ENCODE data around the gene MYH10. TPM values are rescaled to one million over a fixed set of nuclear protein-coding genes. Genes with fewer than 3 reads are reported as not detected.
"Not testable (repeated sequence)": the region's sequence is repeated elsewhere in the genome, so short reads cannot be mapped to it uniquely, and the experiment has no call there.

MYH10 gene
- 100 to 1,000 TPM in 1 of 10 donors, 10 to 100 TPM in 9; 60.3 to 112 (median 71.4) TPM for polyA plus RNA-seq (ENCODE audit: insufficient read length in 10 of 10)
- long read RNA-seq, donor 1, full-length matches to known transcripts = 2 of 29 reads
- long read RNA-seq, donor 1, partial matches to known transcripts = 27 of 29 reads
- long read RNA-seq, donor 1, other reads (novel, unspliced or antisense) = 0 of 29 reads
- long read RNA-seq, donor 2 = 0 reads
- long read RNA-seq, donor 3 = 0 reads
- long read RNA-seq, donor 4, partial matches to known transcripts = 19 of 19 reads
- long read RNA-seq, donor 4, other reads (novel, unspliced or antisense) = 0 of 19 reads
- long read RNA-seq, donor 5, partial matches to known transcripts = 0 of 1 reads
- long read RNA-seq, donor 5, other reads (novel, unspliced or antisense) = 0 of 1 reads
- long read RNA-seq, donor 6, partial matches to known transcripts = 16 of 16 reads
- long read RNA-seq, donor 6, other reads (novel, unspliced or antisense) = 0 of 16 reads
- long read RNA-seq, donor 7, full-length matches to known transcripts = 2 of 11 reads
- long read RNA-seq, donor 7, partial matches to known transcripts = 9 of 11 reads
- long read RNA-seq, donor 7, other reads (novel, unspliced or antisense) = 0 of 11 reads
- long read RNA-seq, donor 8, partial matches to known transcripts = 15 of 17 reads
- long read RNA-seq, donor 8, other reads (novel, unspliced or antisense) = 0 of 17 reads
- long read RNA-seq, donor 9 = 0 reads

DNA sequence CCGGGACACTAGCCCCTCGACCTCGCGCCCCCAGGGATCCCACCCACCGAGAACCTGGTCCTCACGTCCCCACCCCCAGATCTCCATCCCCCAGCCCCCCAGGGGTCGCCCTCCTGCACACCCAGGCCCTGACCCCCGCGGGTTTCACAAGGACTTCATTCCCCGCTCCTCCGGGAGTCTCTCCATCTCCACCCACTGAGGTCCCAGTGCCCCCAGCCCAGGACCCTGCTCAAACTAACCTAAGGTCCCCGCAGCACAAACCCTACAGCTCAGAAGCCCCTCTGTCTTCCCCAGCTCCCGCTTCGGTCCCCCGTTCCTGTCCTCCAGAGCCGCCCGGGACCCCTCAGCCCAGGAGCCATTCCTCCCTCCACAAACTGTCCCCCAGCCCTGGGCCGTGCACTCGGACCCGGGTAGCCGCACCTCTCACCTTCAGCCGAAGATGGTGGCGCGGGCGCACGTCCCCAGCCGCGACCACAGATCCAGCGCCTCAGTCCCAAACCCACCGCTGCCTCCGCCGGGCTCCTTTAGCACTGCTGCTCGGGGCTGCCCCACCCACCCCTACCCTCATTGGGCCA lies at the start of gene MYH10:
Gene MYH10 (minus strand): TSS at position 499 of the 575 bp plus-strand sequence. CDS start 7,479 bp downstream, outside the sequence.
- DNase-seq = no peak

DNA sequence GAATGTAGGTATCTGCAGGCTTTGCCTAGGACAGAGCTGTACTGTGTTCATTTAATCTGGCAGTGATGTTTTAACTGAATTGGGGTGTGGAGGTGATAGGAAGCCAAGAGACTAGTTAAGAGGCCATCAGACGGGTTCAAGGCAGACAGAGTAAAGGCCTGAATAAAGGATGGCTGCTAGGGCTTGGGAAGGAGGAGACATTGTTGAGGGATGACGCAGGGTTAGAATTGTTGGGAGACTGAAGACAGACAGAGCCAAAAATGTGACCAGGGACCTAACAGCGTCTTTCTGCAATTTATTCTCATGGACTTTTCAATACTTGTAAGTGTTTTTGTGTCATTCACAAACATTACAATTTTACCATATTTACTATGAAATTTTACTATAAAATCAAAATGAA lies 48.6 kb upstream of the MYH10 start:
- peak in 1 of 3 donors; percentile 44 for DNase-seq

GRCh38 chr17:8675306-8675705 lies 44.8 kb upstream of the MYH10 start:
- DNase-seq = no peak

- peak in 2 of 3 donors; percentile 75 to 85 for DNase-seq
Observed at GRCh38 chr17:8674344-8675305, 44.1 kb upstream of the MYH10 start.

DNA sequence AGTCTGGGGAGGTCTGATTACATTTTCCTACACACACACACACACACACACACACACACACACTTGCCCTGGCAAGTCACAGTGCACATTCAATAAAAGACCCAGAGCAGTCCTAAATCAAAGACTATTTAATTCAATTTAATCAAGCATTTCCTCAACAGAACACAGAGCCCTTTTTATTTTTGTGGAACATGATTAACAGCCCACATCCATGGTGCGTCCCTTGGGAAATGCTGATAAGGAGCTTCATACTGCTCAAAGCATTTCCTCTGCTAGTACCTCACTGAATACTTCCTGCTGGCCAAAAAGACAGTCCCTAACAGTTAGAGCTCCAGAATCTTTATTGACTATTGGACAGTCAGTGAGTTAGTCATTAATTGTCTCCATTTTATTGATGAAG lies 43.1 kb upstream of the MYH10 start:
- peak in 1 of 3 donors; percentile 53 for DNase-seq

DNA sequence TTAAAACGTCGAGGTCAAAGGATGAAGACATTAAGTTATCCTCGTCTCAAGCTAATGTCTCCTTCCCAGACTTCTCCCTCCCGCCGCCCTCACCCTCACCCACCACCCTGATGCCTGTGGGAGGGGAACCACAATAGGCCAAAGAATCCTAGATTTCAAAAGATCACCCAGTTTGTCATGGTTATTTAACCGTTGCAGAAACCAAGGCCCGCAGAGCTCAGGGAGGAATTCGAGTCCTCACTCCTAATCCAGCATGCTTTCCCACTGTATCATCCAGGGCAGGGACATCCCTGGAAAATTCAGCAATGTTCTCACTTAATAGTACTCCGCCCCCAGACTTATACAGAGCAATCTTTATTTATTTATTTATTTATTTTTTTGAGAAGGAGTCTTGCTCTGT lies 41.8 kb upstream of the MYH10 start:
- no peak for DNase-seq

- peak in 2 of 3 donors; percentile 64 to 80 for DNase-seq
Observed at GRCh38 chr17:8670421-8670820, 39.9 kb upstream of the MYH10 start.

DNA sequence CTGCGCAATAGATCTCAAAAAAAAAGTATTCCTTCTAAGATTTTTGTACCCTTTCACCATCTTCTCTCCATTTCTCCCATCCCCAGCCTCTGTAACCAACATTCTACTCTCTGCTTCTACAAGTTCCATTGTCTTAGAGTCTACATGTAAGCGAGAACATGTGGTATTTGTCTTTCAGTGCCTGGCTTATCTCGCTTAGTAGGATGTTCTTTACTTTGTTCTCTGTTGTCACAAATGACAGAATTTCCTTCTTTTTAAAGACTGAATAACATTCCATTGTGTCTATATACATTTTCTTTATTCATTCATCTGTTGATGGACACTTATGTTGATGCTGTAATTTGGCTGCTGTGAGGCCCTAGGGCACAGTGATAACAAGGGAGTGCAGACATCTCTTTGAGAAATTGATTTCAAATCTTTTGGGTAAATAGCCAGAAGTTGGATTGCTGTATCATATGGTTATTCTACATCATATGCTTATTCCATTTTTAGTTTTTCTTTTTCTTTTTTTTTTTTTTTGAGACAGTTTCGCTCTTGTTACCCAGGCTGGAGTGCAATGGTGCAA lies 37.7 kb upstream of the MYH10 start:
- DNase-seq = no peak

GRCh38 chr17:8667421-8667820 lies 36.9 kb upstream of the MYH10 start:
- DNase-seq = no peak

- DNase-seq = no peak
Observed at GRCh38 chr17:8665684-8666083, 35.2 kb upstream of the MYH10 start.

DNA sequence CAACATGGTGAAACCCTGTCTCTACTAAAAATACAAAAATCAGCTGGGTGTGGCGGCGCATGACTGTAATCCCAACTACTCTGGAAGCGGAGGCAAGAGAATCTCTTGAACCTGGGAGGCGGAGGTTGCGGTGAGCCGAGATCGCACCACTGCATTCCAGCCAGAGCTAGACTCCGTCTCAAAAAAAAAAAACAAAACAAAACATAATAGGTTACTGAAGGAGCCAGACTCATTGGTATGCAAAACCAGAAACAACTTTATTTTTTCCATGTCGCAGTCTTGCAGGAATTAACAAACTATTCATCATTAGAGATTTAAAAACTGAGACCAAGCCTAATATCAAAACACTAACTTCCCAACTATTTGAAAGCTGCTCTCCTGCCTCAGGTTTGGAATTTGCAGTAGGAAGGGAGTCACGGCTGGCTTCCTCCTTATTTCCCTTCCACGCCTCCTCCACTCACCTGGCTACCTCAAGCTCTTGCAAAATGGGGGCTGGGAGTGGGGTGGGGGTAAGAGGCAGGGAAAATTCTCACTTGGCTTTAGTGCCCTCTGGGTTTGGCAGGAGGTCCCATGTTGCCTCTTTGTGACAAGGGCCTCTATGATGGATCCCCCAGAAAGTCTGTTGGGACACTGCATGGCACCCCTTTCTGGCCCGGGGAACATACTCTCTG lies 34.1 kb upstream of the MYH10 start:
- DNase-seq = no peak

DNA sequence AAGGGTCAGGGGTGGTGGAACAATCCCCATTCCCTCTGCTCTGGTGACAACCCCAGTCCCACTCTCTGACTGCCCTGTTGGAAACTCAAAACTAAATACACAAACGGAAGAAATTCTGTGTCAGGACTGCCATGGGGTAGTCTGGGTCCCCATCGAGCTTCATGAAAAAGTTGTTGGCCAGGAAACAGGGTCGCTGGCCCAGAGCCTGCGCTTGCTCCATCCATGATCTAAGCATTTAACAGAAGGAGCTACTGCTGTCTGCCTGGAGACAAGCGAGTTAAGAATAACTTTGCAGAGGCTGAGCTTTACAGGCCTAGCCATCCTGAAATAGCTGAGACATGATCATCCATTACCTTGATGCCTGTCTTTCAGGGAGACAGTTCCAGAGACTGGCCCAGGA lies 32.4 kb upstream of the MYH10 start:
- no peak for DNase-seq

GRCh38 chr17:8662076-8662831 lies 31.7 kb upstream of the MYH10 start:
- DNase-seq = no peak

- DNase-seq = not testable (repeated sequence)
Observed at GRCh38 chr17:8660709-8661108, 30.2 kb upstream of the MYH10 start.

GRCh38 chr17:8659758-8660410 lies 29.4 kb upstream of the MYH10 start:
- no peak for DNase-seq

DNA sequence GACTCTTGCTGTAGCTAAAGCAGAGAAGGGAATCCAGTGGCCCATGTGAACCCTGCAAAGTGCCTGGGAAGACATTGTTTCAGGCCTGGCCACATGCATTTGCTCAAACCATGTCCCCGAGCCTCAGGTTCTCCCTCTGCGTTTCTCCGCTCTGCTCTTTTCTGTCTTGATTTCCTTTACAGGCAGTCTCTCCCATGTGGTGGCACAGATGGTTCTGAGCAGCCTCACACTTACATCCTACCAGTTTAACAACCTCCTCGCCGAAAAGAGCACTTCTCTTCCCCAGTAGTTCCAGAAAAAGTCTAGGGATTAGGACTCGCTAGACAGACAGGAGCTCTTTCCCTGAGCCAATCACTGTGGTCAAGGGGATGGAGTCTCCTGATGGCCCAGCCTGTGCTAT lies 28.3 kb upstream of the MYH10 start:
- DNase-seq = no peak

DNA sequence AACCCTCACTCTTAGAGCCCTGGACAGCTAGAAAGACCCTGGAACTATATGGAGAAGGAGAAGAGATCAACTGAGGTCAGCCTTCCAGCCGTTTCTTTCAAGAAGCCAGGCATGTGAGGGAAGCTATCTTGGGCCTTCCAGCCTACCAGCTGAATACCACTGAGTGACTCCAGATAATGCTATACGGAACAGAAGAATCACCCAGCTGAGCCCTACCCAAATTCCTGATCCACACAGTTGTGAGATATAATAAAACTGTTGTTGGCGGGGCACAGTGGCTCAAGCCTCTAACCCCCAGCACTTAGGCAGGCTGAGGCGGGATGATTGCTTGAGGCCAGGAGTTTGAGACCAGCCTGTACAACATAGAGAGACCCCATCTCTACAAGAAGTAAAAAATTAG lies 26.2 kb upstream of the MYH10 start:
- DNase-seq = no peak

GRCh38 chr17:8654822-8655221 lies 24.3 kb upstream of the MYH10 start:
- DNase-seq = no peak

DNA sequence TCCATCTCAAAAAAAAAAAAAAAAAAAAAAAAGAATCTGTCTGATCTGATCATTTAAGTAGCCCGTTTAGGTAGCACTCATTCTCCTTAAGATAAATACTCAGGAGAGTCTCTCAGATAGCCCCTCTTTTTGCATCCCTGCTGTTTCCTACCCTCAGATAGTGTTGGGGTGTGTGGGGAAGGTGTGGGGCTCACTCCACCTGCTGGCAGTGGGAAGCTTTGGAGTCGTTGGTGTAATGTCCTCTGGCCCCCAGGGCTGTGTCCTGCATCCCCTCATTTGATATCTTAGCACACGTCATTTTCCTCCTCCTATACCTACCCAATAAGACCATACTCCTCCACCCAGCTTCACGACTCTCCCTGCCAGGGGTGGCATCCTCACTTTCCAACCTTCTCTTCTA lies 20.5 kb upstream of the MYH10 start:
- DNase-seq = no peak
